PC-9 (cell line): ENCODE data around the gene CD300E. TPM values are rescaled to one million over a fixed set of nuclear protein-coding genes. Genes with fewer than 3 reads are reported as not detected.

Experiments used
- BruUV-seq: library from RNA; stranded (reverse); fragments of 400-500 nt; replicated peaks from 2 replicates; lab custom pipeline; 2021; lab: Mats Ljungman, UMichigan
- CTCF ChIA-PET: fragments of 300-600 bp; sonication (Branson Sonifier 250); formaldehyde crosslinking; loops from one replicate; lab custom pipeline; 2022; ENCODE audit warnings: antibody characterized with exemption; lab: Charles Lee
- POLR2A ChIA-PET: fragments of 300-600 bp; sonication (Branson Sonifier 250); formaldehyde crosslinking; loops from one replicate; lab custom pipeline; 2022; ENCODE audit warnings: antibody characterized with exemption; ENCODE audit not compliant: unreplicated experiment; lab: Charles Lee
- DNase-seq, 2 experiments: peaks; one replicate each; pipeline versions ENCODE4 v3.0.0 to v3.0.0-alpha.2; 2015 to 2022; ENCODE audit warnings: mixed read lengths in 1 of 2
- H2AFZ ChIP-seq: fragments of 200-600 bp; sonication (generic); 2 replicates; pipeline ENCODE4 v1.8.1; 2017; ENCODE audit warnings: antibody characterized with exemption
- H3F3A ChIP-seq: fragments of 200-600 bp; sonication (generic); 2 replicates; pipeline ENCODE4 v1.8.1; 2017; ENCODE audit warnings: antibody characterized with exemption, mild to moderate bottlenecking, low read depth; ENCODE audit not compliant: insufficient read depth
- H3K27ac ChIP-seq: fragments of 200-600 bp; sonication (generic); 2 replicates; pipeline ENCODE4 v1.6.1; 2016; ENCODE audit warnings: mixed run types
- H3K27me3 ChIP-seq: fragments of 200-600 bp; sonication (generic); 2 replicates; pipeline ENCODE4 v1.6.1; 2016; ENCODE audit warnings: low read depth, mixed run types; ENCODE audit not compliant: insufficient read depth
- H3K36me3 ChIP-seq: fragments of 200-600 bp; sonication (generic); 2 replicates; pipeline ENCODE4 v1.6.1; 2016; ENCODE audit warnings: low read depth, mixed run types
- H3K4me1 ChIP-seq: fragments of 200-600 bp; sonication (generic); replicated peaks from 2 replicates; pipeline ENCODE4 v1.6.1; 2016; ENCODE audit warnings: mixed run types; ENCODE audit not compliant: insufficient read depth
- H3K4me2 ChIP-seq: fragments of 200-600 bp; sonication (generic); 2 replicates; pipeline ENCODE4 v1.6.1; 2017; ENCODE audit warnings: mixed run types
- H3K4me3 ChIP-seq: fragments of 200-600 bp; sonication (generic); 2 replicates; pipeline ENCODE4 v1.6.1; 2016; ENCODE audit warnings: mixed run types
- H3K79me2 ChIP-seq: fragments of 200-600 bp; sonication (generic); 2 replicates; pipeline ENCODE4 v1.6.1; 2017; ENCODE audit warnings: low read depth, mixed run types
- H3K9me2 ChIP-seq: fragments of 200-600 bp; sonication (generic); 2 replicates; pipeline ENCODE4 v1.8.1; 2017; ENCODE audit warnings: mild to moderate bottlenecking; ENCODE audit not compliant: insufficient read depth
- H3K9me3 ChIP-seq: fragments of 200-600 bp; sonication (generic); 2 replicates; pipeline ENCODE4 v1.8.1; 2016; ENCODE audit warnings: low read depth; ENCODE audit not compliant: insufficient read depth
- H4K20me1 ChIP-seq: fragments of 200-600 bp; sonication (generic); 2 replicates; pipeline ENCODE4 v1.8.1; 2017; ENCODE audit not compliant: insufficient read depth
- CTCF ChIP-seq: fragments of 200-600 bp; sonication (generic); conservative IDR thresholded peaks from 2 replicates; pipeline ENCODE4 v1.6.1; 2017; ENCODE audit warnings: mixed run types, antibody characterized with exemption, mild to moderate bottlenecking, moderate library complexity
- EZH2 ChIP-seq: fragments of 200-600 bp; sonication (generic); IDR thresholded peaks from 2 replicates; pipeline ENCODE4 v1.8.0; 2017; ENCODE audit warnings: antibody characterized with exemption, low read depth
- intact Hi-C: fragments of 100-400 bp; cut with micrococcal nuclease; formaldehyde crosslinking; loops from one replicate; pipeline ENCODE4 v1.10.0; 2022; ENCODE audit not compliant: unreplicated experiment
- total RNA-seq: library from RNA; stranded (reverse); gene quantifications from 2 replicates; pipeline ENCODE4 v1.2.3, GENCODE V29; 2021

CD300E gene
- total RNA-seq, 1 experiment from 2014 or later = not detected

GRCh38 chr17:74597069-74597790, 26.3 kb downstream of the CD300E start:
- Histone ChIP-seq H3K27me3 (peaks cover 92% of the 10 kb centered on the region), H3K4me1 (no peaks in the 10 kb centered on the region), H3K4me2 (no peak overlapping the region), H3F3A (no peaks in the 10 kb centered on the region), H3K36me3 (no peaks in the 10 kb centered on the region), H4K20me1 (no peaks in the 10 kb centered on the region), H3K9me3 (no peaks in the 10 kb centered on the region), H3K9me2 (no peaks in the 10 kb centered on the region), H3K79me2 (no peaks in the 10 kb centered on the region), H2AFZ (no peak overlapping the region), H3K4me3 (no peak overlapping the region), H3K27ac (no peak overlapping the region)
- intact Hi-C loops = no loop called here
- ChIA-PET CTCF (no interaction called here), POLR2A (no interaction called here)
- TF ChIP-seq CTCF (no peak), EZH2 (no peak)
- no TSS peak for BruUV-seq
- no peak for DNase-seq

- ChIA-PET CTCF (no interaction called here), POLR2A (no interaction called here)
- Histone ChIP-seq H3K9me2 (no peaks in the 10 kb centered on the region), H3K27ac (no peak overlapping the region), H4K20me1 (no peaks in the 10 kb centered on the region), H3K36me3 (no peaks in the 10 kb centered on the region), H3K4me1 (no peaks in the 10 kb centered on the region), H3K9me3 (no peaks in the 10 kb centered on the region), H3K79me2 (no peaks in the 10 kb centered on the region), H2AFZ (no peak overlapping the region), H3K4me2 (no peak overlapping the region), H3K4me3 (no peak overlapping the region), H3K27me3 (peaks cover 83% of the 10 kb centered on the region), H3F3A (no peaks in the 10 kb centered on the region)
- intact Hi-C loops = no loop called here
- TF ChIP-seq EZH2 (no peak), CTCF (no peak)
- no peak for DNase-seq
- BruUV-seq = no TSS peak
Observed at GRCh38 chr17:74595037-74595750, 28.3 kb downstream of the CD300E start.

- Histone ChIP-seq H3K4me3 (no peak within 1 kb of the TSS), H4K20me1 (no peaks in the 10 kb centered on the region), H3K36me3 (no peaks in the 10 kb centered on the region), H3F3A (no peaks in the 10 kb centered on the region), H3K27me3 (peaks cover 83% of the 10 kb centered on the region), H3K4me1 (no peaks in the 10 kb centered on the region), H3K9me3 (no peaks in the 10 kb centered on the region), H3K27ac (no peak within 1 kb of the TSS), H3K79me2 (no peaks in the 10 kb centered on the region), H2AFZ (no peak within 1 kb of the TSS), H3K9me2 (no peaks in the 10 kb centered on the region), H3K4me2 (no peak within 1 kb of the TSS)
- ChIA-PET CTCF (interaction anchor here (0.7 kb wide), 2 partner anchors 11 to 360 kb away, joined by 4 to 5 read pairs; no protein-coding TSS in a partner anchor), POLR2A (no interaction called here)
- no TSS peak for BruUV-seq
- intact Hi-C loops = no loop called here
- no peak for TF ChIP-seq CTCF
- no peak for TF ChIP-seq EZH2
- no peak for DNase-seq
Observed at GRCh38 chr17:74592087-74592990, 31.2 kb downstream of the CD300E start, which contains the start of gene CD300LD. Gene CD300LD, minus strand, starts transcription at chr17:74592283. Its CDS starts 81 bp downstream, at chr17:74592202.
